Naive thymus-derived CD4-positive, alpha-beta T cell (primary cell): Measurements from ENCODE around the gene ANAPC4. TPM values are rescaled to one million over a fixed set of nuclear protein-coding genes. Genes with fewer than 3 reads are reported as not detected.

Experiments used
- ATAC-seq: fragments of 150-1000 bp; cut with Tn5 transposase; 2 replicates; pipeline ENCODE4 v1.10.0; 2021; ENCODE audit warnings: mild to moderate bottlenecking, moderate library complexity
- CTCF ChIA-PET: fragments of 350-600 bp; sonication (Branson Sonifier 250); formaldehyde crosslinking; loops from one replicate; lab custom pipeline; 2021; ENCODE audit warnings: antibody characterized with exemption; lab: Charles Lee
- POLR2A ChIA-PET: fragments of 350-600 bp; sonication (Branson Sonifier 250); formaldehyde crosslinking; loops from one replicate; lab custom pipeline; 2021; ENCODE audit warnings: antibody characterized with exemption, inconsistent platforms; lab: Charles Lee
- DNase-seq, 9 donors: peaks; one replicate each; pipeline versions ENCODE4 v3.0.0 to v3.0.0-alpha.2; 2020 to 2022; ENCODE audit warnings: mixed read lengths in 1 of 9
- H3K27ac ChIP-seq: one replicate; pipeline ENCODE4 v1.7.0; 2013; ENCODE audit warnings: mild to moderate bottlenecking, low read depth, low read length, moderate library complexity
- H3K27me3 ChIP-seq, 2 donors: one replicate each; pipeline ENCODE4 v1.7.0; 2013; ENCODE audit warnings: low read length in 2 of 2, mild to moderate bottlenecking in 2 of 2, moderate library complexity in 2 of 2; ENCODE audit not compliant: control insufficient read depth in 2 of 2, insufficient read depth in 2 of 2
- H3K36me3 ChIP-seq, 3 experiments: 1 replicate in 2 of 3; 2 replicates in 1 of 3; pipeline ENCODE4 v1.7.0; 2013; ENCODE audit warnings: low read length in 3 of 3, mild to moderate bottlenecking in 3 of 3, moderate library complexity in 1 of 3; ENCODE audit not compliant: insufficient read depth in 3 of 3, control insufficient read depth in 2 of 3
- H3K4me1 ChIP-seq, 2 donors: one replicate each; pipeline ENCODE4 v1.7.0; 2013; ENCODE audit warnings: low read length in 2 of 2, mild to moderate bottlenecking in 2 of 2, moderate library complexity in 1 of 2; ENCODE audit not compliant: control insufficient read depth in 2 of 2, insufficient read depth in 2 of 2
- H3K4me3 ChIP-seq: 2 replicates; pipeline ENCODE4 v1.7.0; 2013; ENCODE audit warnings: mild to moderate bottlenecking, low read length
- H3K9me3 ChIP-seq, 3 experiments: 1 replicate in 2 of 3; 2 replicates in 1 of 3; pipeline ENCODE4 v1.7.0; 2013; ENCODE audit warnings: low read length in 3 of 3; ENCODE audit not compliant: control insufficient read depth in 2 of 3
- H3K27ac Mint-ChIP-seq, 9 donors: one replicate each; pipeline ENCODE4 v1.8.0; 2020 to 2022; ENCODE audit warnings: mixed read lengths in 9 of 9, mild to moderate bottlenecking in 8 of 9, moderate library complexity in 5 of 9, inconsistent platforms in 2 of 9
- H3K27me3 Mint-ChIP-seq, 5 donors: one replicate each; pipeline ENCODE4 v1.8.0; 2021 to 2022; ENCODE audit warnings: mixed read lengths in 5 of 5, mild to moderate bottlenecking in 1 of 5
- H3K36me3 Mint-ChIP-seq, 5 donors: one replicate each; pipeline ENCODE4 v1.8.0; 2020 to 2022; ENCODE audit warnings: mixed read lengths in 5 of 5, mild to moderate bottlenecking in 3 of 5, inconsistent platforms in 1 of 5
- H3K4me1 Mint-ChIP-seq, 7 donors: one replicate each; pipeline ENCODE4 v1.8.0; 2020 to 2022; ENCODE audit warnings: mixed read lengths in 7 of 7, mild to moderate bottlenecking in 3 of 7, inconsistent platforms in 1 of 7
- H3K4me3 Mint-ChIP-seq, 10 donors: one replicate each; pipeline ENCODE4 v1.8.0; 2020 to 2022; ENCODE audit warnings: mild to moderate bottlenecking in 10 of 10, mixed read lengths in 10 of 10, moderate library complexity in 6 of 10, inconsistent platforms in 2 of 10
- H3K9me3 Mint-ChIP-seq, 11 donors: one replicate each; pipeline ENCODE4 v1.8.0; 2020 to 2022; ENCODE audit warnings: mixed read lengths in 11 of 11, mild to moderate bottlenecking in 4 of 11, inconsistent platforms in 1 of 11, moderate library complexity in 1 of 11
- intact Hi-C, 2 donors: fragments of 100-400 bp; cut with micrococcal nuclease; formaldehyde crosslinking; loops; one replicate each; pipeline ENCODE4 v1.15.1; 2023
- polyA plus RNA-seq, 2 donors: library from polyadenylated mRNA; unstranded; fragments of 300-500 nt; fragmentation: Illumina TruSeq; gene quantifications; one replicate each; pipeline ENCODE4 v1.2.3, GENCODE V29; 2021
- total RNA-seq, 6 experiments: library from RNA in 5 of 6; stranded (reverse) in 5 of 6; gene quantifications; 1 replicate in 5 of 6; 2 replicates in 1 of 6; pipeline ENCODE4 v1.2.3 and lab custom pipeline; 2021 to 2026

The ANAPC4 gene
- total and polyA plus RNA-seq, 7 experiments from 2014 or later, result 19.0 to 55.3 (median 49.9) TPM

DNA sequence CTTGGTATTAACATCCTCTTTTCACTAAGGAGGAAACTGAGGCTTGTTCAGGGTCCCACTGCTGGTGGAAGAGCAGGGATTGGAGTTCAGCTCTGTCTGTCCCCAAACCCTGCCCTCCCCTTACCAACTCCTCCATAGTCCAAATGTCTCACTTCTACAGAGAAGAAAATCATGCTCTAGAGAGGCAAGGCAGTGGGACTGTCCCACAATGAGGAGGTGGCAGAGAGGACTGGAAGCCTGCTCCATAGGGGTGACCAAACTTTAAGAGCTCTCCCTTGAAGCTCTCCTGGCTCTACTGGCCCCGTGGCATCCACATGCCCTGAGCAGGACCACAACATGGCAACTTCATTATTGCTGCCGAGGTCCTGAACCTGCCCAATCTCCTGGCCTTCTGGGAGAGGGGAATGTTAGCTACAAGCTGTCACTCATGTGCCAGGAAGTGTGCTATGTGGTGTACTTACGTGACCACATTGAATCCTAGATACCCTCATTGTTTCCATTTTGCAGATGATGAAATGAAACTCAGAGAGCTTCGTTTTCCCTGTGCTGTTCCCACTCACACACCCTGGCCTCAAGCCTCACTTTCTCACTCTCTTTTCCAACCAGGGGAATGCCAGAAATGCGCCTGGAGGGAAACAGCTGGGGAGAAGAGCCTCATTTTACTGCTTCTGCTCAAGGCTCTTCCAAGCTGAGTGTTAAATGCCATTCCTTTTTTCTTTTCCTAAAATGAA, 71.5 kb downstream of the ANAPC4 start:
- Histone ChIP-seq H3K4me3 (no peak overlapping the region), H3K27me3 (no peaks in the 10 kb centered on the region), H3K36me3 (peaks cover 0 to 3% (median 0%) of the 10 kb centered on the region in 3 experiments), H3K4me1 (no peaks in the 10 kb centered on the region), H3K9me3 (no peaks in the 10 kb centered on the region), H3K27ac (no peak overlapping the region)
- Mint-ChIP-seq H3K9me3 (no peaks in the 10 kb centered on the region), H3K4me3 (no peak overlapping the region), H3K27ac (no peak overlapping the region), H3K27me3 (no peaks in the 10 kb centered on the region), H3K36me3 (peaks cover 0 to 5% (median 0%) of the 10 kb centered on the region in 5 donors), H3K4me1 (peaks cover 0 to 1% (median 0%) of the 10 kb centered on the region in 7 donors)
- DNase-seq, result no peak
- POLR2A ChIA-PET, result no interaction called here
- ATAC-seq, result no peak
- intact Hi-C loops, result no loop called here
- CTCF ChIA-PET, result interaction anchor here (0.7 kb wide), 1 partner anchor 56 kb away, joined by 7 read pairs; no protein-coding TSS in a partner anchor

DNA sequence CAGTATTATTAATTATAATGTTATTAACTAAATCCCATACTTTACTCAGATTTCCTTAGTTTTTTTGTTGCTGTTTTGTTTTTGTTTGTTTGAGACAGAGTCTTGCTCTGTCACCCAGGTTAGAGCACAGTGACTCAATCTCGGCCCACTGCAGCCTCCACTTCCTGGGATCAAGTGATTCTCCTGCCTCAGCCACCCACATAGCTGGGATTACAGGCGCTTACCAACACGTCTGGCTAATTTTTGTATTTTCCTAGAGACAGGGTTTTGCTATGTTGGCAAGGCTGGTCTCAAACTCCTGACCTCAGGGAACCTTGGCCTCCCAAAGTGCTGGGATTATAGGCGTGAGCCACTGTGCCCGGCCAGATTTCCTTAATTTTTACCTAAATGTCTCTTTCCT, 72.2 kb downstream of the ANAPC4 start:
- peaks cover 0 to 2% (median 0%) of the 10 kb centered on the region in 7 donors for H3K4me1 Mint-ChIP-seq
- H3K4me3 ChIP-seq, result no peak overlapping the region
- H3K36me3 ChIP-seq, result peaks cover 0 to 3% (median 0%) of the 10 kb centered on the region in 3 experiments
- intact Hi-C loops, result no loop called here
- ATAC-seq (no peak), DNase-seq (no peak)
- CTCF ChIA-PET, result interaction anchor here (0.7 kb wide), 1 partner anchor 55 kb away, joined by 7 read pairs; no protein-coding TSS in a partner anchor
- no peaks in the 10 kb centered on the region for H3K9me3 Mint-ChIP-seq
- H3K36me3 Mint-ChIP-seq, result peaks cover 0 to 5% (median 0%) of the 10 kb centered on the region in 5 donors
- no peaks in the 10 kb centered on the region for H3K9me3 ChIP-seq
- no peaks in the 10 kb centered on the region for H3K4me1 ChIP-seq
- no peaks in the 10 kb centered on the region for H3K27me3 Mint-ChIP-seq
- no peak overlapping the region for H3K27ac ChIP-seq
- no peak overlapping the region for H3K27ac Mint-ChIP-seq
- no peaks in the 10 kb centered on the region for H3K27me3 ChIP-seq
- POLR2A ChIA-PET, result no interaction called here
- no peak overlapping the region for H3K4me3 Mint-ChIP-seq

DNA sequence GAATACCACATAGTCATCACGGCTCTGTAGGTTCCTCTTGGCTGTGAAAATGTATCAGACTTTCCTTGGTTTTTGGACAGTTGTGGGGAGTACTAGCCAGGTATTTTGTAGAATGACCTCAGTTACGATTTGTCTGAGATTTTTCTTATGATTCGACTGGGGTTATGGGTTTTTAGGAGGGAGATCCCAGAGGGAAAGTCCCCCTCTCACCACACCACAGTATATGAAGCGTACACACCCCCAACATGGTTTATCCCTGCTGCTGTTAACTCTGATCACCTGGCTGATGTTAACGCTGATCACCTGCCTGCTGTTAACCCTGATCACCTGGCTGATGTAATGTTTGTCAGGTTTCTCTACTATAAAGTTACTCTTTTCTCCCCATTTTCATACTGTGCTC, 72.6 kb downstream of the ANAPC4 start:
- no peaks in the 10 kb centered on the region for H3K4me1 ChIP-seq
- Mint-ChIP-seq H3K4me1 (peaks cover 0 to 2% (median 0%) of the 10 kb centered on the region in 7 donors), H3K27me3 (no peaks in the 10 kb centered on the region), H3K27ac (no peak overlapping the region), H3K4me3 (no peak overlapping the region), H3K36me3 (peaks cover 0 to 5% (median 0%) of the 10 kb centered on the region in 5 donors), H3K9me3 (no peaks in the 10 kb centered on the region)
- ChIA-PET POLR2A (no interaction called here), CTCF (no interaction called here)
- H3K9me3 ChIP-seq, result no peaks in the 10 kb centered on the region
- H3K4me3 ChIP-seq, result no peak overlapping the region
- no peak for DNase-seq
- H3K27me3 ChIP-seq, result no peaks in the 10 kb centered on the region
- intact Hi-C loops, result no loop called here
- no peak overlapping the region for H3K27ac ChIP-seq
- peaks cover 0 to 3% (median 0%) of the 10 kb centered on the region in 3 experiments for H3K36me3 ChIP-seq
- ATAC-seq, result no peak

DNA sequence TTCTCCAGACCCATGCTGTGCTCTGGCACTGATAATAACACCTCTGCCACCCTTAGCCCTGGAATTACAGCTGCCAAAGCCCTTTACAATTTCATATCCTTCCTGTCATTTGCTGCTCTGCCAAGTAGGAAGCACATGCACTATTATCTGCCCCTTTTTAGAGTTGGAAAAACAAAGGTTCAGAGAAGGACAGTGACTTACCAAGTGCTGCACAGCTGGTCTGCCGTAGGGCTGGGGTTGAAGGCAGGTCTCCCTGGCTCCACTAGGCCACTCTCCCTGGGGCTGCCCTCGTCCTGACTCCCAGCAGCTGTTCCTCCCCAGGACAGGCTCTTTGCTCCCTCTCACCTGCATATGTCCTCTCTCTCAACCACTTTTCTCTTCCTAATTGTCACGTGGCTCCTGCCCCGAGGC, 73.4 kb downstream of the ANAPC4 start:
- DNase-seq (no peak), ATAC-seq (no peak)
- Histone ChIP-seq H3K27me3 (no peaks in the 10 kb centered on the region), H3K36me3 (no peaks in the 10 kb centered on the region), H3K27ac (no peak overlapping the region), H3K4me3 (no peak overlapping the region), H3K9me3 (no peaks in the 10 kb centered on the region), H3K4me1 (no peaks in the 10 kb centered on the region)
- Mint-ChIP-seq H3K27ac (no peak overlapping the region), H3K4me3 (no peak overlapping the region), H3K9me3 (no peaks in the 10 kb centered on the region), H3K4me1 (peaks cover 0 to 2% (median 0%) of the 10 kb centered on the region in 7 donors), H3K27me3 (no peaks in the 10 kb centered on the region), H3K36me3 (peaks cover 0 to 5% (median 0%) of the 10 kb centered on the region in 5 donors)
- ChIA-PET POLR2A (no interaction called here), CTCF (no interaction called here)
- intact Hi-C loops, result no loop called here

DNA sequence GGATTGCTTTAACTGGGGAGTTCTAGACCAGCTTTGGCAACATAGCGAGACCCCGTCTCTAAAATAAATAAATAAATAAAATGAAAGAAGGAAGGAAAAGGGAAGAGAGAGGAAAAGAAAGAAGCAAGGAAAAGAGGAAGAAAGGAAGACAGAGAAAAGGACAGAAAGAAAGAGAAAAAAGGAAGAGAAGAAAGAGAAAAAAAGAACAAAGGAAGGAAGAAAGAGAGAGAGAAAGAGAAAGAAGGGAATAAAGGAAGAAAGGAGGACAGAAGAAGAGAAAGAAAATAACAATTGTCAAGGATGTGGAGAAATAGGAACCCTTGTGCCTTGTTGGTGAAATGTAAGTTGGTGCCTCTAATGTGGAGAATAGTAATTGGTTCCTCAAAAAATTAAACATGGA, 74.6 kb downstream of the ANAPC4 start:
- H3K9me3 Mint-ChIP-seq, result no peaks in the 10 kb centered on the region
- no peaks in the 10 kb centered on the region for H3K27me3 ChIP-seq
- no peaks in the 10 kb centered on the region for H3K9me3 ChIP-seq
- ChIA-PET POLR2A (no interaction called here), CTCF (no interaction called here)
- H3K4me3 Mint-ChIP-seq, result no peak overlapping the region
- H3K36me3 Mint-ChIP-seq, result no peaks in the 10 kb centered on the region
- no peak for DNase-seq
- H3K4me1 Mint-ChIP-seq, result peaks cover 0 to 2% (median 0%) of the 10 kb centered on the region in 7 donors
- H3K4me3 ChIP-seq, result no peak overlapping the region
- H3K27ac ChIP-seq, result no peak overlapping the region
- no peak for ATAC-seq
- H3K36me3 ChIP-seq, result no peaks in the 10 kb centered on the region
- H3K27me3 Mint-ChIP-seq, result no peaks in the 10 kb centered on the region
- H3K27ac Mint-ChIP-seq, result no peak overlapping the region
- intact Hi-C loops, result no loop called here
- no peaks in the 10 kb centered on the region for H3K4me1 ChIP-seq

DNA sequence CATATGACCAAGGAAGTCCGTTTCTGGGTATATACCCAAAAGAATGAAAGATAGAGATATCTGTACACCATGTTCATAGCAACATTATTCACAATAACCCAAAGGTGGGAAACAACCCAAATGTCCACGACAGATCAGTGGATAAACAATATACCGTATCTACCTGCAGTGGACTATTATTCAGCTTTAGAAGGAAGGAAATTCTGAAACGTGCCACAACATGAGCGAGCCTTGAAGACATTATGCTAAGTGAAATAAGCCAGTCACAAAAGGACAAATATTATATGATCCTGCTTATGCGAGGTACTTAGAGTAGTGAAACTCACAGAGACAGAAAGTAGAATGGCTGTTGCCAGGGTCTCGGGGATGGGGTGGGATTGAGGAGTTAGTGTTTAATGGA, 75.0 kb downstream of the ANAPC4 start:
- no peaks in the 10 kb centered on the region for H3K27me3 Mint-ChIP-seq
- no peak for ATAC-seq
- H3K9me3 Mint-ChIP-seq, result no peaks in the 10 kb centered on the region
- Histone ChIP-seq H3K4me1 (no peaks in the 10 kb centered on the region), H3K27me3 (no peaks in the 10 kb centered on the region), H3K4me3 (no peak overlapping the region), H3K9me3 (no peaks in the 10 kb centered on the region), H3K36me3 (no peaks in the 10 kb centered on the region), H3K27ac (no peak overlapping the region)
- no peak overlapping the region for H3K4me3 Mint-ChIP-seq
- no peak overlapping the region for H3K27ac Mint-ChIP-seq
- H3K4me1 Mint-ChIP-seq, result peaks cover 0 to 2% (median 0%) of the 10 kb centered on the region in 7 donors
- POLR2A ChIA-PET, result no interaction called here
- CTCF ChIA-PET, result no interaction called here
- no peak for DNase-seq
- no peaks in the 10 kb centered on the region for H3K36me3 Mint-ChIP-seq
- intact Hi-C loops, result no loop called here

DNA sequence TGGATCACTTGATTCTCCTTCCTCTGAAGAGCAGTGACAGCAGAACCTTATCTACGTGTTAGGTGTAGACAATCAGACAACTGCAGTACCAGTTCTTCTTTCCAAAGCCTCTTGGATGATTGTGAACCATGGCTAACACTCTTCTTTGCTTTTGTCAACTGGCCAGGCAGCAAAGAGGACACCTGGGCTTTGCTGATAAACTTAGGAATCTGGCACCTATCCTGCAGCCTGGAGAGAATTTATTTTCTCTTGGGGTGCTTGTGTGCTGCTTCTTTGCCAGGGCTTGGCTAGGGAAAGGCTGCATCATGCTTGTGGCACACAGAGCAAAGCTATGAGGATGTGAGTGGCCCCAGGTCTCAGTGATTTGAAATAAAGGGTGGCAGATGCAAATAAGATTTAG, 77.4 kb downstream of the ANAPC4 start:
- Histone ChIP-seq H3K27me3 (no peaks in the 10 kb centered on the region), H3K36me3 (no peaks in the 10 kb centered on the region), H3K4me3 (no peak overlapping the region), H3K4me1 (no peaks in the 10 kb centered on the region), H3K27ac (no peak overlapping the region), H3K9me3 (no peaks in the 10 kb centered on the region)
- no peak overlapping the region for H3K4me3 Mint-ChIP-seq
- H3K27ac Mint-ChIP-seq, result no peak overlapping the region
- no peaks in the 10 kb centered on the region for H3K9me3 Mint-ChIP-seq
- CTCF ChIA-PET, result no interaction called here
- POLR2A ChIA-PET, result no interaction called here
- intact Hi-C loops, result no loop called here
- no peak for DNase-seq
- H3K27me3 Mint-ChIP-seq, result no peaks in the 10 kb centered on the region
- ATAC-seq, result no peak
- H3K4me1 Mint-ChIP-seq, result peaks cover 0 to 2% (median 0%) of the 10 kb centered on the region in 7 donors
- no peaks in the 10 kb centered on the region for H3K36me3 Mint-ChIP-seq
